A549 (cell line): ENCODE measurements around the gene GDF2. TPM values are rescaled to one million over a fixed set of nuclear protein-coding genes. Genes with fewer than 3 reads are reported as not detected.

ENCODE experiments used
- ATAC-seq, 2 experiments: fragments of 200-7000 bp in 1 of 2; fragments of >200 bp in 1 of 2; cut with Nextera tagmentation in 1 of 2; cut with Tn5 transposase in 1 of 2; 3 replicates each; pipeline versions ENCODE4 v1.8.0 to v1.9.1; 2018 to 2020; ENCODE audit warnings: mild to moderate bottlenecking in 1 of 2, moderate library complexity in 1 of 2
- CTCF ChIA-PET: fragments of 300-600 bp; sonication (Branson Sonifier 250); formaldehyde crosslinking; extraction: SDS; loops from one replicate; lab custom pipeline; 2021; ENCODE audit warnings: antibody characterized with exemption, inconsistent platforms; lab: Yijun Ruan, JAX
- POLR2A ChIA-PET: fragments of 350-600 bp; formaldehyde crosslinking; extraction: SDS; loops from one replicate; lab custom pipeline; 2021; ENCODE audit warnings: antibody characterized with exemption, inconsistent platforms; lab: Yijun Ruan, JAX
- DNase-seq, 2 experiments: peaks; one replicate each; pipeline versions ENCODE4 v3.0.0 to v3.0.0-alpha.2; 2011 to 2016; ENCODE audit warnings: low read depth in 1 of 2, low spot score in 1 of 2
- FAIRE-seq: peaks from 2 replicates; lab custom pipeline; 2011; peaks lifted over from hg19 to GRCh38; lab: Jason Lieb, UNC
- H3K27ac ChIP-seq, 2 experiments: fragments of >200 bp; sonication (Bioruptor Twin); formaldehyde crosslinking; 3 replicates each; pipeline ENCODE4 v1.5.1; 2016 to 2017
- H3K4me1 ChIP-seq: fragments of >200 bp; sonication (Bioruptor Twin); formaldehyde crosslinking; 3 replicates; pipeline ENCODE4 v1.6.1; 2016
- H3K4me2 ChIP-seq: fragments of >200 bp; sonication (Bioruptor Twin); formaldehyde crosslinking; 3 replicates; pipeline ENCODE4 v1.6.1; 2016
- H3K4me3 ChIP-seq: fragments of >200 bp; sonication (Bioruptor Twin); formaldehyde crosslinking; 3 replicates; pipeline ENCODE4 v1.5.1; 2016
- H3K9me3 ChIP-seq: fragments of >200 bp; sonication (Bioruptor Twin); formaldehyde crosslinking; 3 replicates; pipeline ENCODE4 v1.6.1; 2016
- BHLHE40 ChIP-seq: IDR thresholded peaks from 2 replicates; pipeline ENCODE4 v1.6.1; 2012; ENCODE audit warnings: low read depth, low read length, inconsistent platforms
- CBX2 ChIP-seq: fragments of 200-600 bp; sonication (generic); IDR thresholded peaks from 2 replicates; pipeline ENCODE4 v1.6.1; 2016; ENCODE audit warnings: low read depth, mild to moderate bottlenecking, borderline replicate concordance
- CHD4 ChIP-seq: fragments of 200-600 bp; sonication (generic); IDR thresholded peaks from 2 replicates; pipeline ENCODE4 v1.6.1; 2016; ENCODE audit warnings: antibody characterized with exemption, mild to moderate bottlenecking, borderline replicate concordance
- EHF ChIP-seq: fragments of 250-450 bp; sonication (Bioruptor Pico); IDR thresholded peaks from 2 replicates; pipeline ENCODE4 v1.5.0; 2020; ENCODE audit warnings: mild to moderate bottlenecking
- EHMT2 ChIP-seq: fragments of 200-600 bp; sonication (generic); IDR thresholded peaks from 2 replicates; pipeline ENCODE4 v1.6.1; 2016; ENCODE audit warnings: antibody characterized with exemption, low read depth, mild to moderate bottlenecking, moderate library complexity
- ESRRA ChIP-seq: fragments of 150-350 bp; IDR thresholded peaks from 2 replicates; pipeline ENCODE4 v1.6.1; 2014; ENCODE audit warnings: mild to moderate bottlenecking, low read length, borderline replicate concordance
- FOSB ChIP-seq: fragments of 250-450 bp; sonication (Bioruptor Pico); IDR thresholded peaks from 2 replicates; pipeline ENCODE4 v1.5.0; 2020; ENCODE audit warnings: mild to moderate bottlenecking, moderate library complexity
- FOXS1 ChIP-seq: fragments of 250-450 bp; sonication (Bioruptor Pico); IDR thresholded peaks from 2 replicates; pipeline ENCODE4 v1.5.0; 2020; ENCODE audit warnings: mild to moderate bottlenecking, moderate library complexity
- HDAC2 ChIP-seq: fragments of 200-600 bp; sonication (generic); IDR thresholded peaks from 2 replicates; pipeline ENCODE4 v1.6.1; 2016
- HOXA7 ChIP-seq: fragments of 250-450 bp; sonication (Bioruptor Pico); IDR thresholded peaks from 2 replicates; pipeline ENCODE4 v1.5.0; 2020; ENCODE audit warnings: mild to moderate bottlenecking, moderate library complexity
- HOXB13 ChIP-seq: fragments of 250-450 bp; sonication (Bioruptor Pico); IDR thresholded peaks from 2 replicates; pipeline ENCODE4 v1.5.0; 2020; ENCODE audit warnings: low read depth, mild to moderate bottlenecking, moderate library complexity
- JUNB ChIP-seq: fragments of >200 bp; sonication (Bioruptor Twin); formaldehyde crosslinking; IDR thresholded peaks from 2 replicates; pipeline ENCODE4 v1.6.1; 2016
- KDM1A ChIP-seq: fragments of 200-600 bp; sonication (generic); IDR thresholded peaks from 2 replicates; pipeline ENCODE4 v1.6.1; 2016; ENCODE audit warnings: low read depth, mild to moderate bottlenecking
- KDM5A ChIP-seq: fragments of 200-600 bp; sonication (generic); IDR thresholded peaks from 2 replicates; pipeline ENCODE4 v1.6.1; 2016; ENCODE audit warnings: antibody characterized with exemption, mild to moderate bottlenecking
- MAFK ChIP-seq: fragments of 450-650 bp; IDR thresholded peaks from 2 replicates; pipeline ENCODE4 v1.6.1; 2014; ENCODE audit not compliant: partially characterized antibody
- MYC ChIP-seq: IDR thresholded peaks from 2 replicates; pipeline ENCODE4 v1.6.1; 2012; ENCODE audit warnings: mild to moderate bottlenecking, inconsistent platforms, low read length, improper control_type of control experiment, borderline replicate concordance
- NR3C1 ChIP-seq: fragments of >200 bp; sonication (Bioruptor Twin); formaldehyde crosslinking; IDR thresholded peaks from 3 replicates; pipeline ENCODE4 v1.6.1; 2017
- RAD21 ChIP-seq, 2 experiments: fragments of >200 bp in 1 of 2; sonication (Bioruptor Twin) in 1 of 2; formaldehyde crosslinking in 1 of 2; IDR thresholded peaks in 1 of 2; conservative IDR thresholded peaks in 1 of 2; 2 replicates in 1 of 2; 3 replicates in 1 of 2; pipeline ENCODE4 v1.6.1; 2012 to 2018; ENCODE audit warnings: inconsistent platforms in 1 of 2
- RCOR1 ChIP-seq: fragments of 150-350 bp; IDR thresholded peaks from 2 replicates; pipeline ENCODE4 v1.6.1; 2014; ENCODE audit warnings: antibody characterized with exemption, low read length, low read depth
- RFX5 ChIP-seq: fragments of 450-650 bp; IDR thresholded peaks from 2 replicates; pipeline ENCODE4 v1.7.1; 2014; ENCODE audit warnings: antibody characterized with exemption, mild to moderate bottlenecking, moderate library complexity
- RNF2 ChIP-seq: fragments of 200-600 bp; sonication (generic); IDR thresholded peaks from 2 replicates; pipeline ENCODE4 v1.6.1; 2016; ENCODE audit warnings: low read depth, mild to moderate bottlenecking, antibody characterized with exemption, moderate library complexity, borderline replicate concordance
- TFCP2L1 ChIP-seq: fragments of 250-450 bp; sonication (Bioruptor Pico); IDR thresholded peaks from 2 replicates; pipeline ENCODE4 v1.5.0; 2021; ENCODE audit warnings: mild to moderate bottlenecking
- TP53 ChIP-seq: fragments of 250-450 bp; sonication (Bioruptor Pico); IDR thresholded peaks from 2 replicates; pipeline ENCODE4 v1.5.0; 2021; ENCODE audit warnings: mild to moderate bottlenecking, moderate library complexity
- ZFP36 ChIP-seq: fragments of 450-650 bp; IDR thresholded peaks from 2 replicates; pipeline ENCODE4 v1.6.1; 2014; ENCODE audit warnings: borderline replicate concordance; ENCODE audit not compliant: partially characterized antibody
- ZNF302 ChIP-seq: fragments of 250-450 bp; sonication (Bioruptor Pico); IDR thresholded peaks from 2 replicates; pipeline ENCODE4 v1.9.0; 2021; ENCODE audit warnings: inconsistent platforms, mild to moderate bottlenecking, moderate library complexity
- WGBS: methylation state at CpG from one replicate; pipeline ENCODE4 v1.1.6; 2017; ENCODE audit errors: missing lambda C conversion rate; 5-methylcytosine and 5-hydroxymethylcytosine counted together
- polyA plus RNA-seq, 4 experiments: library from polyadenylated mRNA; depleted of rRNA in 3 of 4; stranded (reverse); fragments of >200 nt; fragmentation: RNase III in 1 of 4; extraction: RNeasy Plus Mini Kit Qiagen cat#74134 plus additional on column Dnase treatment in 1 of 4; gene quantifications; 2 replicates in 3 of 4; 3 replicates in 1 of 4; pipeline ENCODE4 v1.2.3, GENCODE V29; 2011 to 2017
- TF ChIP-seq, protein P1 (sequence below): fragments of 450-650 bp; IDR thresholded peaks from 2 replicates; pipeline ENCODE4 v1.6.1; 2014; ENCODE audit warnings: antibody characterized with exemption
- TF ChIP-seq, protein P2 (sequence below): IDR thresholded peaks from 2 replicates; pipeline ENCODE4 v1.6.1; 2012; ENCODE audit warnings: low read depth, borderline replicate concordance
- TF ChIP-seq, protein P3 (sequence below): fragments of >200 bp; sonication (Bioruptor Twin); formaldehyde crosslinking; IDR thresholded peaks from 2 replicates; pipeline ENCODE4 v1.6.1; 2016
- TF ChIP-seq, protein P4 (sequence below): IDR thresholded peaks from 2 replicates; pipeline ENCODE4 v1.6.1; 2012
- TF ChIP-seq, protein P5 (sequence below): fragments of 150-350 bp; IDR thresholded peaks from 2 replicates; pipeline ENCODE4 v1.6.1; 2014; ENCODE audit warnings: low read depth, mild to moderate bottlenecking, low read length

Gene GDF2
- polyA plus RNA-seq, 2 of the 4 experiments (the other 2 are of a cell fraction) = not detected

DNA sequence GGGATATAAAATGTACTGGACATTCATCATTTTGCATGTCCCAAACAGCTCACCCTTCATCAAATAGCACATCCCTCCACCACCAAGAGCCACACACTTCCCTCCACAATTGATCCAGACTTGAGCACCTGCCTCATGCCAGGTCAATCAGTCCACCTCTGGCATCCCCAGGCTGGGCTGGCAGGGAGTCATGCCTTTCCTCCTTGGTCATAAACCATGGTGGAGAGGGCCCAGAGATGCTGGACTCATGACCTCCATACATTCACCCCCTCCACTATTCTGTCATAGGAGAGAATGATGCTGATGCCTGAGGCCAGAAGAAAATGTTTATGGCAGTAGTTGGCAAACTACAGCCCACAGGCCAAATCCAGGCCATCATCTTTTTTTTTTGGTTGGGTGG is 38.4 kb upstream of the GDF2 start:
- FAIRE-seq = no peak
- Histone ChIP-seq H3K27ac (no peak overlapping the region), H3K4me1 (no peaks in the 10 kb centered on the region)
- POLR2A ChIA-PET = no interaction called here
- CTCF ChIA-PET = interaction anchor here (1.4 to 1.6 kb wide), 2 partner anchors 19 to 24 kb away, joined by 3 to 4 read pairs; no protein-coding TSS in a partner anchor
- ATAC-seq = no peak
- TF ChIP-seq BHLHE40 (no peak), FOXS1 (CRISPR knock-in tag) (no peak), TP53 (CRISPR knock-in tag) (no peak), EHF (no peak), KDM1A (no peak), NR3C1 (no peak), RNF2 (no peak), MYC (no peak), HOXA7 (CRISPR knock-in tag) (no peak), TFCP2L1 (no peak), RAD21 (conservative IDR thresholded peaks at IDR 0.05 in 1 of 2, IDR thresholded peaks at IDR 0.05 in 1 of 2) (no peak), HOXB13 (CRISPR knock-in tag) (no peak), HDAC2 (no peak), CHD4 (no peak), RCOR1 (no peak)
- TF ChIP-seq, protein P1, sequence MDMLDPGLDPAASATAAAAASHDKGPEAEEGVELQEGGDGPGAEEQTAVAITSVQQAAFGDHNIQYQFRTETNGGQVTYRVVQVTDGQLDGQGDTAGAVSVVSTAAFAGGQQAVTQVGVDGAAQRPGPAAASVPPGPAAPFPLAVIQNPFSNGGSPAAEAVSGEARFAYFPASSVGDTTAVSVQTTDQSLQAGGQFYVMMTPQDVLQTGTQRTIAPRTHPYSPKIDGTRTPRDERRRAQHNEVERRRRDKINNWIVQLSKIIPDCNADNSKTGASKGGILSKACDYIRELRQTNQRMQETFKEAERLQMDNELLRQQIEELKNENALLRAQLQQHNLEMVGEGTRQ = no peak
- TF ChIP-seq, protein P2, sequence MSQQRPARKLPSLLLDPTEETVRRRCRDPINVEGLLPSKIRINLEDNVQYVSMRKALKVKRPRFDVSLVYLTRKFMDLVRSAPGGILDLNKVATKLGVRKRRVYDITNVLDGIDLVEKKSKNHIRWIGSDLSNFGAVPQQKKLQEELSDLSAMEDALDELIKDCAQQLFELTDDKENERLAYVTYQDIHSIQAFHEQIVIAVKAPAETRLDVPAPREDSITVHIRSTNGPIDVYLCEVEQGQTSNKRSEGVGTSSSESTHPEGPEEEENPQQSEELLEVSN = no peak
- TF ChIP-seq, protein P3, sequence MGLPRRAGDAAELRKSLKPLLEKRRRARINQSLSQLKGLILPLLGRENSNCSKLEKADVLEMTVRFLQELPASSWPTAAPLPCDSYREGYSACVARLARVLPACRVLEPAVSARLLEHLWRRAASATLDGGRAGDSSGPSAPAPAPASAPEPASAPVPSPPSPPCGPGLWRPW = no peak
- TF ChIP-seq, all 56 proteins: peak for 0
- H3K9me3 ChIP-seq = no peaks in the 10 kb centered on the region
- H3K4me3 ChIP-seq = no peak overlapping the region
- DNase-seq = no peak
- H3K4me2 ChIP-seq = no peak overlapping the region

DNA sequence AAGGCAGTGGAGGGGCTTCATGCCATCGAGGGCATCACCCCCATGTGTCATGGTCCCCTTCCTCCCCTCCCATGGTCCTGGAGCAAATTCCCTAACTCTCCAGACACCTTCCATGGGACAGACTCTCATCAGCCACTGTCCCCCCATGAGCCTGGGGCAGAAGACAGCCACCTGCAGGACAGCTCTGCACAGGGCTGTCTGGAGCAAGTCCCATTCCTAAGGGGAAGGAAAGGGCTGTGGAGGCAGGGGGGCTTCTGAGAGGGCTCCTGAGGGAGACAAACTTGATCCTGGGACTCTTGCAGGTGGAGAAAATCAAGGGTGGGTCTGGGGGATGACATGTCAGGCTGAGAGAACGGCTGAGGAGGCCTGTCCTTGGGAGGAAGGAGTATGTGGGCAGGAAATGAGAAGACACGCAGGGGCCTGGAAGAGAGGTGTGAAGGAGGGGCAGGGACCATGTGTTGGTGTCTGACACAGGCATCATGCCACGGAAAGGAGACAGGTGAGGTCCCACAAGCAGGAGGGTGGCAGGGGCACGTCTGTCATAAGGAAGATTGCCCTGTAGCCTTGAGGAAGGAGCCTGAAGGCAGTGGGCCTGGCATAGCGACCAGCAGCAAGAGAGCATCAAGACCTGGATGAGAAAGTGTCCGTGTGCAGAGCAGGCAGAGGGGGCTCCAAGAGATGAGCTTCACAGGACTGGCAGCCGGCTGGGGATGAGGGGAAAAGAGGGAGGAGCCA is 36.7 kb upstream of the GDF2 start:
- H3K4me3 ChIP-seq = no peak overlapping the region
- no peak overlapping the region for H3K27ac ChIP-seq
- no peaks in the 10 kb centered on the region for H3K4me1 ChIP-seq
- ChIA-PET CTCF (interaction anchor here (1.6 kb wide), 1 partner anchor 26 kb away, joined by 7 read pairs; no protein-coding TSS in a partner anchor), POLR2A (no interaction called here)
- H3K4me2 ChIP-seq = no peak overlapping the region
- peak in 1 of 2 experiments; percentile 41; a peak in 1 of 6 replicates for ATAC-seq
- H3K9me3 ChIP-seq = no peaks in the 10 kb centered on the region
- WGBS = 30% methylated on average over 8 of the region's 8 CpGs
- no peak for FAIRE-seq
- no peak for DNase-seq
- TF ChIP-seq ESRRA (no peak), JUNB (no peak), ZNF302 (CRISPR knock-in tag) (no peak), HOXB13 (CRISPR knock-in tag) (no peak), CBX2 (no peak), FOSB (CRISPR knock-in tag) (no peak), MAFK (no peak), KDM5A (no peak), EHMT2 (no peak), RFX5 (no peak), ZFP36 (no peak)
- TF ChIP-seq, protein P3 = no peak
- TF ChIP-seq, protein P2 = no peak
- TF ChIP-seq, protein P1 = no peak
- TF ChIP-seq, protein P4, sequence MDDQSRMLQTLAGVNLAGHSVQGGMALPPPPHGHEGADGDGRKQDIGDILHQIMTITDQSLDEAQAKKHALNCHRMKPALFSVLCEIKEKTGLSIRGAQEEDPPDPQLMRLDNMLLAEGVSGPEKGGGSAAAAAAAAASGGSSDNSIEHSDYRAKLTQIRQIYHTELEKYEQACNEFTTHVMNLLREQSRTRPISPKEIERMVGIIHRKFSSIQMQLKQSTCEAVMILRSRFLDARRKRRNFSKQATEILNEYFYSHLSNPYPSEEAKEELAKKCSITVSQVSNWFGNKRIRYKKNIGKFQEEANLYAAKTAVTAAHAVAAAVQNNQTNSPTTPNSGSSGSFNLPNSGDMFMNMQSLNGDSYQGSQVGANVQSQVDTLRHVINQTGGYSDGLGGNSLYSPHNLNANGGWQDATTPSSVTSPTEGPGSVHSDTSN = no peak
- TF ChIP-seq, protein P5, sequence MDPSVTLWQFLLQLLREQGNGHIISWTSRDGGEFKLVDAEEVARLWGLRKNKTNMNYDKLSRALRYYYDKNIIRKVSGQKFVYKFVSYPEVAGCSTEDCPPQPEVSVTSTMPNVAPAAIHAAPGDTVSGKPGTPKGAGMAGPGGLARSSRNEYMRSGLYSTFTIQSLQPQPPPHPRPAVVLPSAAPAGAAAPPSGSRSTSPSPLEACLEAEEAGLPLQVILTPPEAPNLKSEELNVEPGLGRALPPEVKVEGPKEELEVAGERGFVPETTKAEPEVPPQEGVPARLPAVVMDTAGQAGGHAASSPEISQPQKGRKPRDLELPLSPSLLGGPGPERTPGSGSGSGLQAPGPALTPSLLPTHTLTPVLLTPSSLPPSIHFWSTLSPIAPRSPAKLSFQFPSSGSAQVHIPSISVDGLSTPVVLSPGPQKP = no peak
